COR-L47 (cell line): ENCODE measurements around the gene NEK7.

Experiments used
- DNase-seq: peaks from one replicate; lab custom pipeline; 2025; lab: John Stamatoyannopoulos, UW

NEK7 gene

GRCh38 chr1:198352975-198353695, 196.3 kb downstream of the NEK7 start:
- no peak for DNase-seq

GRCh38 chr1:198357937-198358336, 201.1 kb downstream of the NEK7 start:
- DNase-seq = no peak

DNA sequence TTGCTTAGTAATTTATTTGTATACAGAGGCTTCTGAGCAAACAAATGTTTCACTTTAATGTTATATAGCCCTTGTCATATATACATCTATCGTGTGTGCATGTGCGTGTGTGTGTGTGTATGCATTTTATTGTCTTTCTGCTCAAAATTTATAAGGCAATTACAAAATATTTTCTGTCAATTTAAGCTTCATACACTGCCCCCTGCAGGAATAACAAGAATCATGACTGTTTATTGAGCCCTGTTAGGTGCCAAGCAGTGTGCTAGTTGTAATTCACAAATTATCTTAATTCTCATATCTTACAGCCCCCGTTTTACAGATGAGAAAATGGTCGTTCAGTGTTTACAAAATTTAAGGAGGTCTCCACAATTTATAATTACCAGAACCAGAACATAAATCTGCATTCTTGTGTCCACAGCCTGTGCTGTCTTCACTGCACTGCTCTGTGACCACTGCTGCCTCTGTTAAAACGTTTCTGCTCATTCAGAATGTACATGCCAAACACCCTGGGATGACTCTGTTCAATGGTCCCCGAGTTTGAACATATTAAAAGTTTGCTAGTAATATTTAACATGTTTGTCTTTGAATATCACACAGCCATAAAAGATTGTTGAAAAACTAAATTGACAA, 202.3 kb downstream of the NEK7 start:
- no peak for DNase-seq

DNA sequence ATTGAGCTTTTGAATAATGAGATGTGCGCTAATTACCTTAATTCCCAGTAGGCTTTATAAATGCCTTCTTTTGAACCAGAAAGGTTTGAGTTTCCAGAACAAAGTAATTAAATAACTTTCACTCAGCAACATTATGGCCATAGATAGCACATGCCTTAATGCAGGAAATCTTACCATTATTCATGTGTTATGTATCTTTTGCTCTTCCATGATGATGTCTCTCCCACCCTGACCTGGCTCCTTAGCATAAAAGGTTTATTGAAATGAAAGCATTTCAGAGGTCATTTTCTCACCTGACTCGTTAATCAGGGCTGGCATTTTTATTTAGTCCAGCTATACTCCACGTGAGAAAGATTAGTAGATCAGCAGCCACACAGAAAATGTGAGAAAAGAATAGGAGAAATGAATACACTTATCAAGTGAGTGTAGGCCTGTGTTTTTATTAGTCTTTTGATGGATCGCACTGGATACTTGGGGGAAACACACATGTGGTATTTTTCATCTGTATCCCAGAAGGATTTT, 203.5 kb downstream of the NEK7 start:
- DNase-seq = no peak

DNA sequence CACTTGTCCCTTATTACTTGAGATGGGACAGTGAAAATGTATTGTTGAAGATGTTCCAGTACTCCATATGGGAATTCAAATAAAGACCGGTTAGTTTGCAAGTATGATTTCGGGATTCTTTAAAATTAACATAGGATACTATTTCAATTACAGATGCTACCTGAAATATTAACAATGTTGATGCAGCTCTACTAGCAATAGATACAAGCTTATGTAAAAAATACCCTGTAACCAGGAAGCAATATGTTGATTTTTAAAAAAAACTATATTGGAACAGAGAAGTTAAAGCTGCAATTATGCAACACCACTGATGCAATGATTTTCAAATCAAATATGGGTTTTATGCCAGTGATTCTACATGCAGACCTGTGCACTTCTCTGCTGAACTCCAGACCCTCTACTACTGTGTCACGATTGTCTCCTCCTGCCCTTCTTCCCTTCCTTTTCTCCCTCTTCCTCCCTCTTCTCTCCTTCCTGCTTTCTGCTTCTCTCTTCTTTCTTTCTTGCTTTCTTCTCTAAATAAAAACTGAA, 204.5 kb downstream of the NEK7 start:
- DNase-seq = no peak

GRCh38 chr1:198363625-198364151, 206.9 kb downstream of the NEK7 start:
- no peak for DNase-seq

- no peak for DNase-seq
Observed at GRCh38 chr1:198364471-198364870, 207.7 kb downstream of the NEK7 start.

- DNase-seq = no peak
Observed at GRCh38 chr1:198367296-198367695, 210.5 kb downstream of the NEK7 start.

DNA sequence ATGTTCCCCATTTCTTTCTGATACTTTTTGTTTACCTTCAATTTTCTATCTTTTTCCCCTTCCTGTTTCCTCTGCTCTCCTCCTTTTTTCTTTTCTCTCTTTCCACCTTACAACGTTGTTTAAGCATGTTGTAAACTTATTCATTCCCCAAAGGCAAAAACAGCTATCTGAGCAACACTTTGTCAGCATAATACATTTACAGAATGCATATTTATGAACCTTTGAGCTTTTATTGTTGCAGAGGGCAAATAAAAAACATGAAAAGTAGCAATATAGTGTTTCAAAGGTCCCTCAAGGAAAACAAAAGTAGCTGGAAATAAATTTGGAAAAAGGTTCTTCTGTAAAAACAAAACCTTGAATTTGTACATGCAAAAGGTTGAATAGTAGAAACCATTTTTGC, 214.2 kb downstream of the NEK7 start:
- no peak for DNase-seq
